ENCODE data around the gene EIF4EBP3.

- TF ChIP-seq CTCF (conservative IDR thresholded peaks at IDR 0.05; ENCODE audit: low read length) (no peak), EZH2phosphoT487 (IDR thresholded peaks at IDR 0.05; ENCODE audit: borderline replicate concordance) (no peak)
Observed at GRCh38 chr5:140546851-140547507, 483 bp upstream of the EIF4EBP3 start.
